ENCODE results near the gene RNF44. TPM values are rescaled to one million over a fixed set of nuclear protein-coding genes. Genes with fewer than 3 reads are reported as not detected.

The RNF44 gene
- total and polyA plus RNA-seq, 2 of the 13 experiments (the other 11 are each of a cell fraction or from before 2014, with no cell fraction given): 9.2 to 16.8 TPM

- TF ChIP-seq TCF7L2 (IDR thresholded peaks at IDR 0.05; ENCODE audit: low read depth, low read length): no peak
- TF ChIP-seq ZFX (CRISPR knock-in tag; IDR thresholded peaks at IDR 0.05; ENCODE audit: low read depth): no peak
- TF ChIP-seq IKZF4 (CRISPR knock-in tag; IDR thresholded peaks at IDR 0.05; ENCODE audit: borderline replicate concordance, low read depth, not compliant biosample characterization): no peak
- TF ChIP-seq RARA (CRISPR knock-in tag; IDR thresholded peaks at IDR 0.05): no peak
Measured at GRCh38 chr5:176492431-176492830, 44.8 kb downstream of the RNF44 start (continued).

- H3K27me3 ChIP-seq (ENCODE audit: control insufficient read depth in 1 of 2, insufficient read depth in 2 of 2, low read length in 2 of 2): no peaks in the 10 kb centered on the region
- no peak for TF ChIP-seq ZNF432 (CRISPR knock-in tag; IDR thresholded peaks at IDR 0.05; ENCODE audit: borderline replicate concordance)
- TF ChIP-seq PTBP1 (IDR thresholded peaks at IDR 0.05; ENCODE audit: low read depth, low read length, poor library complexity, severe bottlenecking): no peak
- TF ChIP-seq ADNP (CRISPR knock-in tag; IDR thresholded peaks at IDR 0.05): no peak
- TF ChIP-seq DDIT3 (CRISPR knock-in tag; IDR thresholded peaks at IDR 0.05): no peak
- no peak for TF ChIP-seq ZBTB10 (CRISPR knock-in tag; IDR thresholded peaks at IDR 0.05; ENCODE audit: borderline replicate concordance)
- TF ChIP-seq ZNF816 (CRISPR knock-in tag; IDR thresholded peaks at IDR 0.05; ENCODE audit: borderline replicate concordance): no peak
- TF ChIP-seq SKIL (CRISPR knock-in tag; IDR thresholded peaks at IDR 0.05; ENCODE audit: borderline replicate concordance): no peak
- TF ChIP-seq HNRNPL (IDR thresholded peaks at IDR 0.05; ENCODE audit: low read depth, low read length): no peak
- no peak for TF ChIP-seq ZNF136 (CRISPR knock-in tag; IDR thresholded peaks at IDR 0.05; ENCODE audit: low read depth)
- TF ChIP-seq EHMT2 (IDR thresholded peaks at IDR 0.05; ENCODE audit: borderline replicate concordance, low read depth, low read length): no peak
- TF ChIP-seq ZNF235 (CRISPR knock-in tag; IDR thresholded peaks at IDR 0.05; ENCODE audit: borderline replicate concordance): no peak
Measured at GRCh38 chr5:176491901-176492300, 45.3 kb downstream of the RNF44 start.

More at GRCh38 chr5:176491901-176492300, 45.3 kb downstream of the RNF44 start:
- Histone ChIP-seq H3K4me1 (ENCODE audit: insufficient read depth, low read length) (no peaks in the 10 kb centered on the region), H3K27ac (ENCODE audit: extremely low read length, insufficient read depth, low read length) (no peak overlapping the region), H3K4me3 (replicated peaks in 1 of 3; ENCODE audit: insufficient read depth in 1 of 3, low read depth in 2 of 3, low read length in 3 of 3) (no peak overlapping the region), H4K20me1 (ENCODE audit: insufficient read depth, low read length) (no peaks in the 10 kb centered on the region), H3K9me3 (ENCODE audit: low read length) (no peaks in the 10 kb centered on the region), H3K79me2 (ENCODE audit: insufficient read depth, low read length) (no peaks in the 10 kb centered on the region), H3K9ac (ENCODE audit: insufficient read depth, low read depth, low read length) (no peak overlapping the region), H3K4me2 (ENCODE audit: low read depth, low read length) (no peak overlapping the region), H2AFZ (ENCODE audit: low read length) (no peak overlapping the region), H3K36me3 (replicated peaks in 1 of 2; ENCODE audit: control insufficient read depth in 1 of 2, insufficient read depth in 2 of 2, low read length in 2 of 2) (peaks cover 35 to 84% of the 10 kb centered on the region in 2 experiments)
- FAIRE-seq (no peak), DNase-seq (ENCODE audit: low spot score) (no peak), ATAC-seq (no peak)
- in situ Hi-C loops (cut with HindIII; ENCODE audit: extremely low pct_ligation_motif_present, low pct_unique_long_range_greater_than_20kb): no loop called here
- WGBS (ENCODE audit: low lambda C conversion rate): 93% methylated on average over 8 of the region's 8 CpGs
- intact Hi-C loops (cut with micrococcal nuclease; ENCODE audit: unreplicated experiment): no loop called here
- BruUV-seq (replicated peaks): no TSS peak
- ChIA-PET POLR2A (no interaction called here), CTCF (ENCODE audit: low intra/inter-chr PET ratio, low total read pairs) (no interaction called here)

All from HepG2 (cell line).